Colon (tissue), 2 donors: ENCODE results near the gene SMYD2.

Source experiments
- FAIRE-seq: peaks from 2 replicates; lab custom pipeline; 2012; peaks lifted over from hg19 to GRCh38; lab: Jason Lieb, UNC
- donor health status: control.
- donor health status: control.

Gene SMYD2, protein sequence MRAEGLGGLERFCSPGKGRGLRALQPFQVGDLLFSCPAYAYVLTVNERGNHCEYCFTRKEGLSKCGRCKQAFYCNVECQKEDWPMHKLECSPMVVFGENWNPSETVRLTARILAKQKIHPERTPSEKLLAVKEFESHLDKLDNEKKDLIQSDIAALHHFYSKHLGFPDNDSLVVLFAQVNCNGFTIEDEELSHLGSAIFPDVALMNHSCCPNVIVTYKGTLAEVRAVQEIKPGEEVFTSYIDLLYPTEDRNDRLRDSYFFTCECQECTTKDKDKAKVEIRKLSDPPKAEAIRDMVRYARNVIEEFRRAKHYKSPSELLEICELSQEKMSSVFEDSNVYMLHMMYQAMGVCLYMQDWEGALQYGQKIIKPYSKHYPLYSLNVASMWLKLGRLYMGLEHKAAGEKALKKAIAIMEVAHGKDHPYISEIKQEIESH

GRCh38 chr1:214281021-214281719 is at the start of gene SMYD2:
SMYD2 (plus strand) TSS chr1:214281159; CDS start chr1:214281255, 96 bp downstream.
- FAIRE-seq: no peak

GRCh38 chr1:214233856-214234634 is 46.9 kb upstream of the SMYD2 start:
- no peak for FAIRE-seq

GRCh38 chr1:214234635-214235025 is 46.3 kb upstream of the SMYD2 start:
- no peak for FAIRE-seq

DNA sequence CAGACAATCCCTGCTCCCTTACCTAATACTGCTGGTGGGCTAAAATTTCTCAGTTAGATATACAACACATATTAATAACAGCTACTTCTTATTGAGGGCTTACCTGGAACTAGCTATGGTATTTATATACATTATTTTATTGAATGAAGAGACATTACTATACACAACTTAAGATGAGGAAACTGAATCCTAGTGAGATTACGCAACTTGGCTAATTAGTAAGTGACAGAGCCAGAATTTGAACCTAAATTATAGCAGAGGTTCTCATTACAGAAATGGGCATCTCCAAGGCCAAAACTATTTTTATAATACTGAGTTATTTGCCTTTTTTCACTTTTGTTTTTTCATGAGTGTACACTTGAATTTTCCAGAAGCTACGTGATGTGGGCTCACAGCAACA is 44.5 kb upstream of the SMYD2 start:
- FAIRE-seq: no peak

DNA sequence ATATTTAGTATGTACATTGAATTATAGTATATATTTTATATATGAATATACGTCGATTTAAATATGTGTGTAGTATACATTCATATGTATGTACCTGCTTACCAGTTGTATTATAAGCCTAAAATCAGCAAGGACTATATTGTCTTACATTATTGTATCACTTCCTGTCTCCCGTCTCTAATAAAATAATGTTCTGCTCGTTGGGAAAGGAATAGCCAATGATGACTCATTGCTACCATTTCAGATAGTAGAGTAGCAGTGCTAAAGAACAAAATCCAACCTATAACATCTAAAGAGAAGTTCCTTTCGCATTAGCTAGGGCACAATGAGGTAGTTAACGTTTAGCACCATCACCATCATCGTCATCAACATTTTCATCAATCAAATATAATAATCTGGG is 39.9 kb upstream of the SMYD2 start:
- no peak for FAIRE-seq

- FAIRE-seq: no peak
Measured at GRCh38 chr1:214244252-214244651, 36.7 kb upstream of the SMYD2 start.

DNA sequence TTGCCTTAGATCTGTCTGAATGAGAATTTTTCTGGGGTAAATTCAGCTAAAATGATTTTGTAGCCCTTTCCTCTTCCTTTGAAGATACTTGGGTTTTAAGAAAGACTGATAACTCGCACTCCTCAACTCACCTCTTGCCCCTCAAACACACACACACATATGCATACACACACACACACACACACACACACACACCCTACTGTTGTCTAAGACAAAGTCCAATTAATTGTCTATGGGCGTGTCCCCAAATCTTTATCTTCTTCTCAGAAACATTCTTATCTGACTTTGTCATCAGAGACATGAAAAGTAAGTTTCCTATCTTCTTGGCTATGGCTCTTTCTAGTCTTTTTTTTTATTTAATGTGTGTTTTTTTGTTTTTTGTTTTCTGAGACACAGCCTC is 36.1 kb upstream of the SMYD2 start:
- no peak for FAIRE-seq

- FAIRE-seq: no peak
Measured at GRCh38 chr1:214247501-214248041, 33.4 kb upstream of the SMYD2 start.

- FAIRE-seq: no peak
Measured at GRCh38 chr1:214248311-214249085, 32.5 kb upstream of the SMYD2 start.

DNA sequence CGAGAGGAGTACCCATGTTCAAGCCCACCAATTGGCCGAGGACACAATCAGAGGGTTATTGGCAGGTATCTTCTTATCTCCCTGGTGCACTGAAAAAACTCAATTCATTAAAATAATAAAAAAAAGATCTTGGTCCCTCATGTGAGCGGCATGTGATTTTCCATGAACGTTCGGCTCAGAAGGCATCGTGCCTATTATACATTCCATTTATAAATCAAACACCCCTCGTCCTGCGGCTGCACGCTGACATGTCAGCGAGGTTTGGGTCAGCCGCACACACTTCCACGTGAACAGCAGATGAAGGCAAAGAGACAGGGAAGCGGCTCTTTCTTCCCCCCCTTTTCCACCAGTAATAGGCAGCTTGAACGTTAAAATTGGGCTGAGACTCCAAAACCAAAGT is 31.3 kb upstream of the SMYD2 start:
- no peak for FAIRE-seq

DNA sequence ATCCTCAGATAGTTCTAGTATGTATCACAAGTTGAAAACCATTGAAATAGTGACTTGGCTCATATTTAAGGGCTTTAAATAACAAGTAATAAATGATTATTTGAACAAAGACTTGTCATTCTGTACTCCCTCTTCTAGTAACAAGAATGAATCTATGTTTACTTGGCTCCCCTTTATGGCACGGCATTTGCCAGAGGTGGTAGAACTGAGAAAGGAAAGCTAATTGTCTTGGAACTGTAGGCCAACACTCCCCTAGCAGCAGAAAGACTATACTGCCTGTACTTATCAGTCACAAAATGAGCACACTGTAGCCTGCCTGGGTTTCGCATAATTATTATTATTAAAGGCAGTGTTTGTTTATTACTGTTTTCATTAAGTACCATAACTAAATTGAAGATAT is 29.6 kb upstream of the SMYD2 start:
- FAIRE-seq: no peak

GRCh38 chr1:214255509-214255908 is 25.4 kb upstream of the SMYD2 start:
- FAIRE-seq: no peak

GRCh38 chr1:214259353-214259977 is 21.5 kb upstream of the SMYD2 start:
- no peak for FAIRE-seq

- FAIRE-seq: no peak
Measured at GRCh38 chr1:214260561-214261205, 20.3 kb upstream of the SMYD2 start.

GRCh38 chr1:214261206-214262123 is 19.5 kb upstream of the SMYD2 start:
- FAIRE-seq: no peak

DNA sequence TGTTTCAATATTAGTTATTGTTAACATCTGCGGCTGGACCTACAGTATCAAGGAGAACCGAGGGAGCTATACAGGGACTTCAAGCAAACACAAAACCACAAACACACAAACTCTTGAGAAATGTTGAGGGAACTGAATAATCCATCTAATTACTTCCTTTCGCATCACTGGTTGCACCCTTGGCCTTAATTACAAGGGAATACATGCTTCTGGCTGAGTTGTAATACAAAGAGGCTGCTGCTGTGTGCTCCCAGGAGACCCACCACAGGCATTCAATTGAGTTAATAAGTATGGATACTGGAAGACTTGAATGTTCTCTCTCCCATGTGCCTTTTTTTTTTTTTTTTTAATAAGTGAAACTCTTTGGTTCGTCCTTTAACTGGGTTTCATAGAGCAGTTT is 16.8 kb upstream of the SMYD2 start:
- FAIRE-seq: no peak

DNA sequence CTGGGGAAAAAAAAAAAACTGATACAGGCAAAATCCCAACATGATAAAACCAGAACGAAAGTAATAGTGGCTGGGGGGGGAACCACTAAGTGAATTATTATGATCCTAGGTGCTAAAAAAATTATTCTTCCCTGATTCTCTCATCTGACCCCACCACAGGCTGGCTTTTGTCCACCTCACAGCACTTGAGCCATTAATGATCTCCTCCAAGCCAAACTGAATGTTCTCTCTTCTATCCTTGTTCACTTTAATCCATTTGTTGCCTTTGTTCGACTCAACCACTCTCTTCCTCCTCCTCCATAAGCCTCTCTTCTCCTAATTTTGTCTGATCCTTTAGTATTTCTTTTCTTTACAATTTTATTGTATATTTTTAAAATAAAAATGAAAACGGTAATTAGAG is 16.0 kb upstream of the SMYD2 start:
- FAIRE-seq: no peak

GRCh38 chr1:214270097-214270650 is 10.8 kb upstream of the SMYD2 start:
- no peak for FAIRE-seq

- FAIRE-seq: no peak
Measured at GRCh38 chr1:214271174-214271858, 9.6 kb upstream of the SMYD2 start.
